GM21390 (cell line): Measurements from ENCODE around the gene DNAJC2.
"Not testable (repeated sequence)": the region's sequence is repeated elsewhere in the genome, so short reads cannot be mapped to it uniquely, and the experiment has no call there.

ENCODE experiments used
- ATAC-seq: cut with Tn5 transposase; IDR thresholded peaks from one replicate; pipeline ENCODE4 v1.9.1; 2021; ENCODE audit not compliant: unreplicated experiment

The DNAJC2 gene

DNA sequence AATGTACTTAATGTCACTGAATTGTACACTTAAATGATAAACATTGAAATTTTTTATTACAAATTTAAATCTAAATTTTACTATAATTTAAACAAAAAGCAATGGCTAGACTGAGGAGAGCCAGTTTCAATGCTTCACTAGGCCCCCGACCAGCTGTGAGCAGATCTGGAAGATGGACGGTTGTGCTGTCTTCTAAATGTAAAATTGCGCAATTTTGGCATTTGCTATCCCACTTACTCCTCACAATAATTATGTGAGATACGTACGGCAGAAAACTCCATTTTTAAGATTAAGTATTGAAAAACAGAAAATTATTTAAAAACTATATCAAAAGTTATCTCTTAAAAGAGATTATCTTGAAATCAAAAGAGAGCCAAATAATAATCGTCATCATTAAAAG, 71.2 kb downstream of the DNAJC2 start:
- not testable (repeated sequence) for ATAC-seq

GRCh38 chr7:103266229-103266628, 78.3 kb downstream of the DNAJC2 start:
- not testable (repeated sequence) for ATAC-seq

GRCh38 chr7:103264054-103264453, 80.5 kb downstream of the DNAJC2 start:
- not testable (repeated sequence) for ATAC-seq
